ENCODE data around the gene ZNF609. TPM values are rescaled to one million over a fixed set of nuclear protein-coding genes. Genes with fewer than 3 reads are reported as not detected.

Gene ZNF609
- total and polyA plus RNA-seq, 2 of the 13 experiments (the other 11 are each of a cell fraction or from before 2014, with no cell fraction given), result 8.9 to 9.9 TPM

- TF ChIP-seq MAFK (conservative IDR thresholded peaks at IDR 0.05 in 1 of 2, IDR thresholded peaks at IDR 0.05 in 1 of 2; ENCODE audit: low read length in 2 of 2), result peak in 1 of 2 experiments; percentile 26; a peak in 1 of 4 replicates
- no peak for TF ChIP-seq ZNF546 (CRISPR knock-in tag; conservative IDR thresholded peaks at IDR 0.05)
- ChIA-PET POLR2A (no interaction called here), CTCF (ENCODE audit: low intra/inter-chr PET ratio, low total read pairs) (no interaction called here)
- Histone ChIP-seq H3K4me3 (replicated peaks in 1 of 3; ENCODE audit: insufficient read depth in 1 of 3, low read depth in 2 of 3, low read length in 3 of 3) (no peak overlapping the region), H3K79me2 (ENCODE audit: insufficient read depth, low read length) (peaks cover 30% of the 10 kb centered on the region), H3K4me1 (ENCODE audit: insufficient read depth, low read length) (peaks cover 35% of the 10 kb centered on the region), H3K36me3 (replicated peaks in 1 of 2; ENCODE audit: control insufficient read depth in 1 of 2, insufficient read depth in 2 of 2, low read length in 2 of 2) (no peaks in the 10 kb centered on the region), H2AFZ (ENCODE audit: low read length) (no peak overlapping the region), H3K9me3 (ENCODE audit: low read length) (peaks cover 15% of the 10 kb centered on the region), H3K4me2 (ENCODE audit: low read depth, low read length) (no peak overlapping the region), H3K27ac (ENCODE audit: extremely low read length, insufficient read depth, low read length) (peak overlapping the region; percentile 46), H4K20me1 (ENCODE audit: insufficient read depth, low read length) (no peaks in the 10 kb centered on the region), H3K9ac (ENCODE audit: insufficient read depth, low read depth, low read length) (no peak overlapping the region), H3K27me3 (ENCODE audit: control insufficient read depth in 1 of 2, insufficient read depth in 2 of 2, low read length in 2 of 2) (no peaks in the 10 kb centered on the region)
- in situ Hi-C loops (cut with HindIII; ENCODE audit: extremely low pct_ligation_motif_present, low pct_unique_long_range_greater_than_20kb), result no loop called here
- intact Hi-C loops (cut with micrococcal nuclease; ENCODE audit: unreplicated experiment), result no loop called here
- FAIRE-seq, result no peak
- no peak for ATAC-seq
- WGBS (ENCODE audit: low lambda C conversion rate), result 92% methylated on average over 3 of the region's 3 CpGs
- no peak for DNase-seq (ENCODE audit: low spot score)
- BruUV-seq (replicated peaks), result no TSS peak
Measured at GRCh38 chr15:64583983-64584382, 123.6 kb downstream of the ZNF609 start.

- ChIA-PET CTCF (ENCODE audit: low intra/inter-chr PET ratio, low total read pairs) (no interaction called here), POLR2A (no interaction called here)
- FAIRE-seq (no peak), ATAC-seq (no peak), DNase-seq (ENCODE audit: low spot score) (no peak)
- Histone ChIP-seq H3K27ac (ENCODE audit: extremely low read length, insufficient read depth, low read length) (no peak overlapping the region), H3K27me3 (ENCODE audit: control insufficient read depth in 1 of 2, insufficient read depth in 2 of 2, low read length in 2 of 2) (no peaks in the 10 kb centered on the region), H4K20me1 (ENCODE audit: insufficient read depth, low read length) (no peaks in the 10 kb centered on the region), H2AFZ (ENCODE audit: low read length) (no peak overlapping the region), H3K9me3 (ENCODE audit: low read length) (0 out of 2 replicates have a peak, but pooled peaks cover under 1% of the 10 kb centered on the region), H3K79me2 (ENCODE audit: insufficient read depth, low read length) (peaks cover 36% of the 10 kb centered on the region), H3K36me3 (replicated peaks in 1 of 2; ENCODE audit: control insufficient read depth in 1 of 2, insufficient read depth in 2 of 2, low read length in 2 of 2) (no peaks in the 10 kb centered on the region), H3K4me3 (replicated peaks in 1 of 3; ENCODE audit: insufficient read depth in 1 of 3, low read depth in 2 of 3, low read length in 3 of 3) (no peak overlapping the region), H3K4me2 (ENCODE audit: low read depth, low read length) (no peak overlapping the region), H3K9ac (ENCODE audit: insufficient read depth, low read depth, low read length) (no peak overlapping the region), H3K4me1 (ENCODE audit: insufficient read depth, low read length) (peaks cover 32% of the 10 kb centered on the region)
- BruUV-seq (replicated peaks), result no TSS peak
- WGBS (ENCODE audit: low lambda C conversion rate), result 97% methylated on average over 12 of the region's 12 CpGs
- in situ Hi-C loops (cut with HindIII; ENCODE audit: extremely low pct_ligation_motif_present, low pct_unique_long_range_greater_than_20kb) (no loop called here), intact Hi-C loops (cut with micrococcal nuclease; ENCODE audit: unreplicated experiment) (no loop called here)
- TF ChIP-seq NRL (CRISPR knock-in tag; IDR thresholded peaks at IDR 0.05; ENCODE audit: borderline replicate concordance) (no peak), ZGPAT (CRISPR knock-in tag; IDR thresholded peaks at IDR 0.05) (no peak), ZNF776 (CRISPR knock-in tag; IDR thresholded peaks at IDR 0.05) (no peak), ZNF44 (CRISPR knock-in tag; IDR thresholded peaks at IDR 0.05) (no peak), ZNF143 (CRISPR knock-in tag; IDR thresholded peaks at IDR 0.05) (no peak), KMT2A (CRISPR knock-in tag; IDR thresholded peaks at IDR 0.05) (no peak), RBFOX2 (IDR thresholded peaks at IDR 0.05; ENCODE audit: low read depth, low read length) (no peak), ZNF780A (CRISPR knock-in tag; IDR thresholded peaks at IDR 0.05) (no peak), ZNF576 (CRISPR knock-in tag; IDR thresholded peaks at IDR 0.05) (no peak), ZBTB3 (CRISPR knock-in tag; IDR thresholded peaks at IDR 0.05; ENCODE audit: borderline replicate concordance, low read depth) (no peak), ZNF687 (CRISPR knock-in tag; IDR thresholded peaks at IDR 0.05) (no peak)
Measured at GRCh38 chr15:64586259-64586870, 126.0 kb downstream of the ZNF609 start.
